ENCODE results near the gene C2CD4B.

Gene C2CD4B

DNA sequence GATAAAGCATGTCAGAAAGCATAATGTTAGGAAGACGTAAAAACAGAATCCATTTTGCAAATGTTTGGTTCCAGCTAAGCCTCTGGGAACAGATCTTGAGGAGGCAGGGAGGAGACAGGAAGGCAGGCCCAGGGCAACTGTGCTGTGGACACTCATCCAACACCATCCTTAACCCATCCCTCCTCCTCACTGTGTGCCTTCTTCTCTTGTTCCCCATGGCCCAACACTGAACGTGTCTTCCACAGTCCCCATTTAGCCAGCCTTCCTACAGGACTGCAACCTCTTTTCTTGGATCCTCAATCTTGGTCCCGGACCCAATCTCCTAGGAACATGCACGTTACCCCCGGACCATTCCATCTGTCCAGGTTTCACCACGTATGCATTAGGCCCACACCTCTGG, 15.4 kb downstream of the C2CD4B start:
- DNase-seq: no peak
- H3K4me3 ChIP-seq (ENCODE audit: low read depth, low read length): no peak overlapping the region
- in situ Hi-C loops (cut with HindIII; ENCODE audit: low pct_ligation_motif_present, low sequenced_read_pairs): no loop called here
- H3K27me3 ChIP-seq (replicated peaks): no peaks in the 10 kb centered on the region
- H3K27ac ChIP-seq: no peak overlapping the region
- no peaks in the 10 kb centered on the region for H3K36me3 ChIP-seq (replicated peaks)
- TF ChIP-seq, protein P1, sequence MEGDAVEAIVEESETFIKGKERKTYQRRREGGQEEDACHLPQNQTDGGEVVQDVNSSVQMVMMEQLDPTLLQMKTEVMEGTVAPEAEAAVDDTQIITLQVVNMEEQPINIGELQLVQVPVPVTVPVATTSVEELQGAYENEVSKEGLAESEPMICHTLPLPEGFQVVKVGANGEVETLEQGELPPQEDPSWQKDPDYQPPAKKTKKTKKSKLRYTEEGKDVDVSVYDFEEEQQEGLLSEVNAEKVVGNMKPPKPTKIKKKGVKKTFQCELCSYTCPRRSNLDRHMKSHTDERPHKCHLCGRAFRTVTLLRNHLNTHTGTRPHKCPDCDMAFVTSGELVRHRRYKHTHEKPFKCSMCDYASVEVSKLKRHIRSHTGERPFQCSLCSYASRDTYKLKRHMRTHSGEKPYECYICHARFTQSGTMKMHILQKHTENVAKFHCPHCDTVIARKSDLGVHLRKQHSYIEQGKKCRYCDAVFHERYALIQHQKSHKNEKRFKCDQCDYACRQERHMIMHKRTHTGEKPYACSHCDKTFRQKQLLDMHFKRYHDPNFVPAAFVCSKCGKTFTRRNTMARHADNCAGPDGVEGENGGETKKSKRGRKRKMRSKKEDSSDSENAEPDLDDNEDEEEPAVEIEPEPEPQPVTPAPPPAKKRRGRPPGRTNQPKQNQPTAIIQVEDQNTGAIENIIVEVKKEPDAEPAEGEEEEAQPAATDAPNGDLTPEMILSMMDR (IDR thresholded peaks at IDR 0.05; ENCODE audit: low read depth, low read length, missing control alignments): no peak

- Histone ChIP-seq H3K36me3 (replicated peaks) (no peaks in the 10 kb centered on the region), H3K27ac (no peak overlapping the region), H3K4me3 (ENCODE audit: low read depth, low read length) (no peak overlapping the region), H3K27me3 (replicated peaks) (no peaks in the 10 kb centered on the region)
- in situ Hi-C loops (cut with HindIII; ENCODE audit: low pct_ligation_motif_present, low sequenced_read_pairs): no loop called here
- TF ChIP-seq, protein P1 (IDR thresholded peaks at IDR 0.05; ENCODE audit: low read depth, low read length, missing control alignments): no peak
- DNase-seq: no peak
Measured at GRCh38 chr15:62147551-62147950, 17.5 kb downstream of the C2CD4B start.

DNA sequence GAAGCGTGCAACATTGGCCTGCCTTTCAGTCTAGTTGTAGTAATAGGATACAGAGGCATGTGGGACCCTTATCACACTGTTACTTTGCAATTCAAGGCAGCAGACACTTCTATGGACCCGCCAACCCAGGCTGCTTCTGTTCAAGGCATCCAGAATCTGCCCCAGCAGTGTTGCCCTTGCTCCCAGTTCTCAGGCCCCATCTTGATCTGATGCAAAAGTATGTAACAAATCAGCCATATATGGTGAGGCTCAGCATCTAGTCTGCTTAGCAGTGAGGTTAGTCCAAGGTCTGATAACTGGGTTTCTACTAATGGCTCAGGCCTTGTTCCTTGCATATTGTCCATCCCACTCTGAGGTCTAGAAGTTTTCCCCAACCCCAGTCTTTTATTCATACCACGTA, 17.9 kb downstream of the C2CD4B start:
- TF ChIP-seq, protein P1 (IDR thresholded peaks at IDR 0.05; ENCODE audit: low read depth, low read length, missing control alignments): no peak
- no peaks in the 10 kb centered on the region for H3K36me3 ChIP-seq (replicated peaks)
- no peak overlapping the region for H3K4me3 ChIP-seq (ENCODE audit: low read depth, low read length)
- no peak overlapping the region for H3K27ac ChIP-seq
- in situ Hi-C loops (cut with HindIII; ENCODE audit: low pct_ligation_motif_present, low sequenced_read_pairs): no loop called here
- H3K27me3 ChIP-seq (replicated peaks): no peaks in the 10 kb centered on the region
- no peak for DNase-seq

- in situ Hi-C loops (cut with HindIII; ENCODE audit: low pct_ligation_motif_present, low sequenced_read_pairs): no loop called here
- no peaks in the 10 kb centered on the region for H3K36me3 ChIP-seq (replicated peaks)
Measured at GRCh38 chr15:62145015-62145735, 19.9 kb downstream of the C2CD4B start.

DNA sequence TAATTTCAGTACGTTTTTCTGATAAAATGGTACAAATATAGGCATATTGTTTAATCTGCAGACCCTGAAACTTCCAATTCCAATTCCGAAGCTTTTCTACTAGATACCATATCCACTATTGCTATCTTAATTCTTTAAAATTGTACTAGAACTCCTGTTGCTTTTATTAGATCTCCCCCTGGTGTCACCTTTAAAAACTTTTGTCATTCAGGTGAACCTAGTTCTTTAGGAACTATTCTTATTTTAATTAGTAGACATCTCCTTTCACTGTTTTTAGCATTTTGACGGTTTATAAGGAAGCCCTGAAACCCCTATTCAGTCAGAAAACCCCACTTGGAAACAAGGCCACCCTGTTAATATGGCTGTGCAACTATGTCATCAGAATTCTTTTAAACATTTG, 22.3 kb downstream of the C2CD4B start:
- in situ Hi-C loops (cut with HindIII; ENCODE audit: low pct_ligation_motif_present, low sequenced_read_pairs): no loop called here
- Histone ChIP-seq H3K27ac (no peak overlapping the region), H3K4me3 (ENCODE audit: low read depth, low read length) (no peak overlapping the region), H3K27me3 (replicated peaks) (no peaks in the 10 kb centered on the region), H3K36me3 (replicated peaks) (no peaks in the 10 kb centered on the region)
- no peak for DNase-seq
- TF ChIP-seq, protein P1 (IDR thresholded peaks at IDR 0.05; ENCODE audit: low read depth, low read length, missing control alignments): no peak

More at GRCh38 chr15:62145015-62145735, 19.9 kb downstream of the C2CD4B start:
- no peak overlapping the region for H3K27ac ChIP-seq
- TF ChIP-seq, protein P1 (IDR thresholded peaks at IDR 0.05; ENCODE audit: low read depth, low read length, missing control alignments): no peak
- no peak overlapping the region for H3K4me3 ChIP-seq (ENCODE audit: low read depth, low read length)
- no peaks in the 10 kb centered on the region for H3K27me3 ChIP-seq (replicated peaks)
- no peak for DNase-seq
